ENCODE data around the gene ZMIZ1.

Gene ZMIZ1

DNA sequence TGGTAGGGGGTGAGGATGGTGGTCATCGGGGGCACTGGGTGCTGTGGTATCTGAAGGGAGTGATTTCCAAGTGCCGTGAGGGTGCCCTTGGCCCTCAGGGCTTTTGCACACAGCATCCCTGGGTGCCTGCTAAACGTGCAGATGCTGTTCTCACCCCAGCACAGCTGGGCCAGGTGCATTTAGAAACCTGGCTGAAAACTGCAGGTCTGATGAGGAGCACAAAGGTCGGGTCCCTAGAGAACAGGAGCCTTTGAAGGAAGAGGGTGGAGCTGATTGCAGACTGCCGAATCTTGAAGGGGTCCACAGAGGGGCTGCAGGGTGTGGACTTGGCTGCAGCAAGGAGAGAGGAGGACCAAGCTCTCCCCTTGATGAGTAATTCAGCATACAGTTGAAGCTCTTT lies 32.0 kb downstream of the ZMIZ1 start:
- DNase-seq: no peak

DNA sequence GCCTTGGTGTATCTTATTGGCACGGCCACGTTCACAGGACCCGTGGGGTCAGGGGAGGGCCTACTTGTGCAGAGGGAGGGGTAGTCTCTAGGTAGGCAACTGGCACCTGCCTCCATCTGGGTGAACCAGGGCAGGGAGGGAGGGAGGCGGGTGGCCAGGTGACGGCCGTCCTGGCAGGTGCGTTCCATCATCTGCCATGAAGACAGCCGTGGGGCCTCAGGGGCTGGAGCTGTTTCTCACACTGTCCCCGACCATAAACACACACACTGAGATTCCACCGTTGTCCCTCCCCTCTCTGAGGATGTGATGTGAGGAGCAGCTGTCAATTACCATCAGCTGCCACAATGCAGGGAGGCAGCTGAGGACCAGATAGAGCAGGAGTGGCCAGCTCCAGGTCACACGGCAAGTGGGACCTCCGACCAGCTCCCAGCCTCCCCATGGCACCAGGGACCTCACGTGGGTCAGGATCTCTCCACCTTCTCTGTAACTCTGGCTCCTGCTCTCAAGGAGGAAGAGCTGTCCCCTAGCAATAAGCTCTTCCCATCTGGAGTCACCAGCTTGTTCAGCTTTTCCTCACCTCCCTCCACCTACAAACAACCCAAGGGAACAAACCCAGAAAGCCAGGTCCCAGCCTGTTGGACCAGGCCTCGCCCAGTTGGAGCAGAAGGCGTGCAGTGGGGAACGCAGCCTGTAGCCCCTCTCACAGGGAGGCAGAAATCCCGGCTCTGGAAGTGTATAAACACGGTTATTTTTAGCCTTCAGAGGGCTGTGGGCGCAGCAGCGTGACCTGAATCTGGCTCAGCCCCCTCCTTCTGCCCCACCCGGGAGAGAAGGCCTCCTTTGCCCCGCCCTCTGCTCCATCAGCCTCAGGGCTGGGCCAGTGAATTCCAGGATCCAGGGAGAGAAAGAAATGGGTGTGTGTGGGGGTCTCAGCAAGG lies 33.1 kb downstream of the ZMIZ1 start:
- no peak for DNase-seq

DNA sequence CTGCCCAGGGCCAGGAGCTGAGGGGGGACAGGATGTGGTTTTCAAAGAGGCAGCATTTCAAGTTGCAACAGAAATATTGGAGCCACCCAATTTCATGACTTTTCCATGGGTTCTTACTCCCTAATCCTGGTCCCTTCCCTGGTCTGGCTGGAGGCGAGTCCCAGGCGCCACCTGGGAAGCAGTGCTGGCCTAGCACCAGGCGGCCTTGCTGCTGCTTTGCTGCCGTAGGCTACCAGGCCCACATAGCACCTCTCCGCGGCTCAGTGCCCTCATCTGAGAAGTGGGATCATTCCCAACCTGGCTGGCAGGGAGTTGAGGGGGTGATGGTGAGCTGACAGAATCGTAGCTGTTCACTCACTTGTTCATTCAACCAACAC lies 33.7 kb downstream of the ZMIZ1 start:
- DNase-seq: no peak

DNA sequence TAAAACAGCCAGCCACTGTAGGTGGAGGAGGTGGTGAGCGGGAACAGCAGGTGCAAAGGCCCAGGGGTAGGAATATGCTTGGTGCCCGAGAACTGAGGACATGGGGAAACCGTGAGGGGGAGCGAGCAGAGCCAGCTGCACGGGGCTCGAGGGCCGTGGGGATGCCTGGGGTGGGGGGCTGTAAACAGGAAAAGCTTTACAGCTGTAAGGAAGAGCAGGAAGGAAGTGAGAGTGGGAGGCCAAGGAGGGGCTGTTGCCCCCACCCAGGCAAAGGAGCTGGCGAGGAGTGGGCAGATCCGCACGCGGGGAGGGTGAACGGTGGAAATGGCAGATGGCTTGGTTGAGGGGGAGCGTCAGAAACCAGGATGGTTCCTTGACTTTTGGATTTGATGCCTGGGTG lies 34.4 kb downstream of the ZMIZ1 start:
- DNase-seq: no peak

DNA sequence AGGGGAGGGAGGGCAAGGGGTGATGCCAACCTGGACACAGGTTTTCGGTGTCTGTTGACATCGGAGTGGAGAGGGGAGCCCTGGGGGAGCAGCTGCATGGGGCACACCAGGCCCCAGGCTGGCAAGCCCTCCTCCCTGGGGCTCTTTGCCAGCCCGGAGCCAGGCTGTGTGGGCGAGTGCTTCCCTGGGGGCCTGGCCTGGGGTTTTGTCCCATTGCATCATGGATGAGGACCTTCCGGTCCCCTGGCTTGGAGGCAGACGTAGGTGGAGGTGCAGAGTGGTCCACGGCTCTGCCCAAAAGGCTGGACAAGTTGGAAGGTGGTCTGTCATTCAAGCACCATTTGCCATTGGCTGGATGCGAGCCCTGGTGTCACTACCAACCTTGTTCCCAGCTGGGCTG lies 34.8 kb downstream of the ZMIZ1 start:
- no peak for DNase-seq

DNA sequence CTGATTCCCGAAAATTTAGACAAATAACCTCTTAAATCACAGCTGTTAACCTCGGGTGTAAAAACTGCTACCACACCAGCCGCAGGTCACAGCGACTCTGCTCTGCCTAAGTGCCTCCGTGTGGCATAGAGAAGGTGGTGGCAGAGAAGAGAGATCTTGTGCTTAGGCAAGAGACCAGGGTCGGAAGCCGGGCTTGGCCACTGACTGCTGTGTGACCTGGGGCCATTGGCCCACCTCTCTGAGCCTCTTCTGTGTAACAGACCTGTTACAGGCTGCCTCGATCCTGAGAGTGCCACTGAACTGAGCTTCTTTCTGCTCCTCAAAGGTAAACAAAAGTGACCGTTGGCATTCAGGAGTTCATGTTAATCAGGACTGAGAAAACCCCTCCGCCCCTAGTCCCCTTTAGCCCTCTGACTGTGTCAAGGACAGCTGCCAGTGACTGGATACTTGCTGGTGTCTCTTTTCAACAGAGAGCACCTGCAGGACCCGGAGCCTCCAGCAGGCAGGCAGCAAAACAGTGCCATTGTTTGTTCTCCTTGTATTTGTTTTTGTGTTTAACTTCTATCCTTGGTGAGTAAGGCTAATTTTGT lies 36.5 kb downstream of the ZMIZ1 start:
- no peak for DNase-seq

DNA sequence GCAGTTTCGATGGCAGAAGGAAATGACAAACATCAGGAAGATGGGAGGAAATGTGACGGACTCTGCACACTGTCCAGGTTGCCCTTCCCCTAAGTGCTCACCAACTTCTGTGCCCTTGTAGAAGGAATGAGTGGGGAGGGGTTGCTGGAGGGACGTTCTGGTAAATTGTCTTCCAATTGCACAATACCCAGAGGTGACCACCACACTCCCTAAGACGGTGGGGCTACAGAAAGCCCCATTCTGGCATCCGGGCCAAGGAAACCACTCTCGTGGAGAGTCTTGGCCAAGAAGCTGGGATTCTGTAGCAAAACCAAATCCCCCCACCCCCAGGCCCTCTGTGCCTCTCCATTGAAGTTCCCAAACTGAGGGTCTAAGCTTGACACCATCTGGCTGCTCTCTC lies 37.1 kb downstream of the ZMIZ1 start:
- no peak for DNase-seq

DNA sequence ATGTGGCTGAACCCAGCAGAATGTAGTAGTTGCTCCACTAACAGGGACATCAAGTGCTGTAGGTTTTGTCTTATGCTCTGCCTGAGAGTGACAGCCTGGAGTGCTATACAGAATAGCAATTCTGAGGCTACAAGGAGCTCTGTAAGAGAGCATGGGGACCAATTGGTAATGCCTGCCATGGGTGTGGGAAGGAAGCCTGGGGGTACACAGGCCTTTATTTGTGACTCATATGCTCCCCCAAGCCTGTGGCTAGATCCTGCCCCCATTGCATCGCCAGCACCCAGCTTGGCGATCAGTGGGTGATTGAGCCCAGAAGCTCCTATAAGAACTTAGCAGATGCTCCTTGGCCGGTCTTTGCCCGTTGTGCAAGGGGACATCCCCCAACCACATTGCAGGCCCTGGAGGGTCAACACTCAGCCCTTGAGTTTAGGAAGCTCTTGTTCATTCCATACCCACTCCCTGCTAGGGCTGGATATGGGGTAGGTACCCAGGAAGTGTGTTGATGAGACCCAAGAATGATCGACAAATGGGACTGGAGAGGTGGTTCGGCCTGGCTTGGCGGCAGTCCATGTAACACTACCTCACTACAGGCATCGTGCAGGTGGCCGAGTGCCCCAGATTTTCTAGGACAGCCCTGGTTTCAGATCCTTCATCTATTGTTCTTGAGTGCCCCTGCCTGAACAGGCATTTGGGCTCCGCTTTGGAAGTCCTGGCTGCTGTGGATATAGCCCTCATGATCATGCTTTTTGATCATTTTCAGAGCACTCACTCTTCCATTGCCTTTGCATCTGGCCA lies 37.7 kb downstream of the ZMIZ1 start:
- no peak for DNase-seq

DNA sequence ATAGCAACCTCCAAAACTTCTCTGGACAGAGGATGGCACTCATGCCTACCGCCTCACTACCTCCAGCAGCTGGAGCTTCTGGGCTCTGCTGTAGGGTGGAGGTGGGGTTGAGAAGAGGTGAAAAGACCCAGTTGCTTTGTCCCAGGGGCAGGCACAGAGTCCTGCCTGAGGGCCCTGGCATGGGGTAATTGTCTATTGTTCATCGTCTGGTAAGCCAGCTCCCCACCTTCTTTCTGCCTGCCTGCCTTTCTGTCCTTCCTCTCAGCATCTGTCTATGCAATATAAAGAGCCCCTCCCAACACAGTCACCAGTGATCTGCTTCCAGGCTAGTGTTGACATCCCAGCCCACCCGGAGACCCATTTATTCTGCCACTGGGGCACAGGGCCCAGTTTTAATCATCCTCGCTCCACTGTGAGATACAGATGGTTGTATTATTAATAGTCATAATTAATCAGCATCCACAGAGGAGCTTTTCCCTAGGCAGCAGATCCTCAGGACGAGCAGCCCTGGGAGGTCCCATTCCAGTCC lies 39.0 kb downstream of the ZMIZ1 start:
- no peak for DNase-seq

DNA sequence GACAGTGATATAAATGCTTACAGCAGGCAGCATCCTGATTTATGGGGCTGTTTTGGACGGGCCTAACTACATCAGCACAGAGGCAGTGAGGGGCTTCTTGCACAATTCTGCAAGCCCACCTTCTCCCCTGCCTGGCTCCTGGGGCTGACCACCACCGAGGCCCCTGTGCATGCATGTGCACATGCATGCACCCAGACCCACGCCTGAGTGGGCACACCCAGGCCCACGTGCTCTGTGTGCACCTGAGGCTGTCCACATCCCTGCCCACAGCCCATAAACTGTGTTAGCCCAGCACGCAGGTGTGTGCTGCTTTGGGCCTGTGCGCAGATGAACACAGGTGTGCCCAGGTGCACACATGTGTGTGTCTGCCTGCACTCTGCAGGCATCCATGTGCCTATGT lies 40.0 kb downstream of the ZMIZ1 start:
- DNase-seq: no peak

DNA sequence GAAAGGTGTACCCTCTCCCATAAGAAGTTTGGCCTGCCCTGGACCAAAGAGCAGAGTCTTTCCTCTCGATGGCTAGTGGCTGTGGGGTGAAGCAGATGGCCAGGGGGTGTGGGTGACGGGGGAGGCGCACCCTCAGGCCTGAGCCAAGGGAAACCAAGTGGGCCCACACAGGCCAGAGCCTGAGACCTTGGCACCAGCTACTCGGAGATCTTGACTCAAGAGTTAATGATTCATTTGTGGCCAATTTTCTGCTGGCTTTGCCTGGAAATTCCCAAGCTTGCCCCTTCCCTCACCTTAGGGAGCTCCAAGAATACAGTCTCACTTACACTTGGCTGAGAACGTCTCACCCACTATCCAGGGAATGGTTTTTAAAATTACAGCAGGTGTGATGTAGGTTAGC lies 42.7 kb downstream of the ZMIZ1 start:
- DNase-seq: no peak

DNA sequence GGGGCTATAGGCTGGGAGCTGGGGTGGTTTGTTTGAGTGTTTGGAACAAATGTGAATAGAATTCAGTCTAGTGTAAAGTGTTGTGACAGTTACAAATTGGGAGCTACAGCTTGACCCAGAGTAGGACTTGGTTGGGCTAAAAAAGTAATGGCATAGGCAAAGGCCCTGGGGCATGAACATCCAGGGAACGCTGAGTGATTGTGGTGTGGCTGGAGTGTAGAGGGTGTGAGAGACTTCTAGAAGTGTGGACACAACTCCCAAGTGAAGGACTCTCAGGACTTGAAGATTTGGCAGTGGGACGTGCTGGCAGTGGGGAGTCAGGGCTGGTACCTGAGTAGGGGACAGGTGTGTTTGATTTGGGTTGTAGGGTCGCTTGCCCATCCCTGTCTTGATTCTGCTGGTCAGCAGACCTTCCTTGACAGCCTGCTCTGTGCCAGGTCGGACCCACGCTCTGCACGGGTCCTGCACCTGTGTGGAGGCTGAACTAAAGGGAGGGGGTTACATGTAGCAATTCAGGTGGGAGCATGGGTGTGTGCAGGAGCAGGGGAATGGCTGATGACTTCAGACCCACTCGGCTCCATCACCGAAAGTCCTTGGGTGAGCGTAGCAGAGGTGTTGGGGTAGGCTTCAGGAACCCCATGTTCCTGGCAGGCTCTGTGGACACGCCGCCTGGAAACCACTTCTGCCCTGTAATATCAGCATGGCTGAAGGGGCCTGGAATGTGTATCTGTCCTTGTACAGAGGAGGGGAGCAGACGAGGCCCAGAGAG lies 43.3 kb downstream of the ZMIZ1 start:
- DNase-seq: no peak

DNA sequence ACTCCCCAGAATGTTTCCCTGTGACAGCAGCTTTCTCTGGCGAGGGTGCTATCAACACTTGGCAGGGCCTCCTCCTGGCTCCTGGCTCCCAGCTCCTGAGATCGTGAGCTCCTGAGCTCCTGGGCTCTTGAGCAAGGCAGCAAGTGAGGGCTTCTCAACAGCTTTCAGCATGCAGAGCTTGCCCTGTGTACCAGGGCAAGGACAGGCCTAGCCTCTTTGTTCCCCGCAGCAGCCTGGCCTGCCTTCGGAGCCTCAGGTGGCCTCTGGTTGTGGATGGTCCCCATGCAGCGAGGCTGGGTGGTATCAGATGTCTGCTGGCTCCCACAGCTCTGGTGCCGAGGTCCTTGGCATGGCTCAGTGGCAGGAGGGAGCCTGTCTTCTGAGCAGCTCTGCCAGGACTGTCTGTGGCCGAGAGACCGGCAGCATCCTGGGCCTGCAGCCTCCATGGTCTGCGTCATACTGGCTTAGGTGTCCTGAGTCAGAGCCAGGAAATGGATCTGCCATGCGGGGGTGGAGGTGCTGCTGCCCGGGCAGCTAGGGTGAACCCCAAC lies 44.2 kb downstream of the ZMIZ1 start:
- DNase-seq: no peak

DNA sequence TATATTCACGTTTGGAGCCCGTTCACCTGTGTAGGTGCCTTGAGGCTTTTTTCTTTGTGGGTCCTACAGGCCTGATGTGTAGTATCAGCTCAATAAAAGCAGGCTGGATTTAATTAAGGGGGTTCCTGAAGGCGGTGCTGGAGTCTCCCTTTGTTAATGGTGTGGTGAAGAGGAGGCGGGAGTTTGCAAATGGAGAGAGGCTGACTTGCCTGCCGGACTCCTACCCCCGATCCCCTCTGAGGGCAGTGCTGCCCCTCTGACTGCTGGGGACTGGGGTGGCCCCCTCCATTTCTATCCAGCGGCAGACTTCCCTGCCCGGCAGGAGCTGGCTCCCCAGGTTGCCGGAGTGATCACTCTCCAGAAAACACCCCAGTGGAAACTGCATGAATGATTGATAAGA lies 45.1 kb downstream of the ZMIZ1 start:
- no peak for DNase-seq

DNA sequence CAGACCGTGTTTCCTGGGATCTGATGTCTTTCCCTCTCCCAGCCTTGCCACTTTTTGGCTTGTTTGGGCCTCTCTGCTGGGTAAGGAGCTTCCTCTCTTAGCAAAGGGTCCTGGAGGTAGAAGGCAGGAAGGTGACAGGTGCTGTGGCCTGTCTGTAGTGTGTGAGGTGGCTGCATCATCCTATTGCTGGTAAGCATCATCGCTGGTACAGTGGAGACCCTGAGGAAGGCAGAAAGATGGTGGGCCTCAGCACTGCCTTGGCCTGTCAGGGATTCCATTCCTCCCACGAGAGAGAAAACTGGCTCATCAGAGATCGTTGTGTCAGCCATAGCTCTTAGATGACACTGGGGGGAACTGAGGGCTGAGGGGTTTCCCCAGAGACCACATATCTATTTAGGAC lies 46.5 kb downstream of the ZMIZ1 start:
- DNase-seq: no peak

DNA sequence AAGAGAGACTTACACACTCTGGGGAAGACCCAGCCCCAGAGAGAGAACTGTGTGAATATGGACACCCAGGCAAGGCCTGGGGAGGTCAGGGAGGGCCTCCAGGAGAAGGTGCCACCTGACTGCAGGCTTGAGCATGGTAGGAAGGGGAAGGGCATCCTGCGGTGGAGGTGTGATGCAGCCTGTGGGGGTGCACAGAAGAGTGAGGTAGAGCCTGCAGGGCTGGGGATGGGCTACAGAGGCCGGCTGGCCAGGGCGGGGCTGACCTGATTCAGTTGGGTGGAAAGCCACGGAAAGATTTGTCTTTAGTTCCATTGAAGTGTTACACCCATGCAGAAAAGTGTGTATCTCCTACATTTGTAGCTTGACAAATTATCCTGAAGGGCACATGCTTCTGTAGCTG lies 47.6 kb downstream of the ZMIZ1 start:
- no peak for DNase-seq

DNA sequence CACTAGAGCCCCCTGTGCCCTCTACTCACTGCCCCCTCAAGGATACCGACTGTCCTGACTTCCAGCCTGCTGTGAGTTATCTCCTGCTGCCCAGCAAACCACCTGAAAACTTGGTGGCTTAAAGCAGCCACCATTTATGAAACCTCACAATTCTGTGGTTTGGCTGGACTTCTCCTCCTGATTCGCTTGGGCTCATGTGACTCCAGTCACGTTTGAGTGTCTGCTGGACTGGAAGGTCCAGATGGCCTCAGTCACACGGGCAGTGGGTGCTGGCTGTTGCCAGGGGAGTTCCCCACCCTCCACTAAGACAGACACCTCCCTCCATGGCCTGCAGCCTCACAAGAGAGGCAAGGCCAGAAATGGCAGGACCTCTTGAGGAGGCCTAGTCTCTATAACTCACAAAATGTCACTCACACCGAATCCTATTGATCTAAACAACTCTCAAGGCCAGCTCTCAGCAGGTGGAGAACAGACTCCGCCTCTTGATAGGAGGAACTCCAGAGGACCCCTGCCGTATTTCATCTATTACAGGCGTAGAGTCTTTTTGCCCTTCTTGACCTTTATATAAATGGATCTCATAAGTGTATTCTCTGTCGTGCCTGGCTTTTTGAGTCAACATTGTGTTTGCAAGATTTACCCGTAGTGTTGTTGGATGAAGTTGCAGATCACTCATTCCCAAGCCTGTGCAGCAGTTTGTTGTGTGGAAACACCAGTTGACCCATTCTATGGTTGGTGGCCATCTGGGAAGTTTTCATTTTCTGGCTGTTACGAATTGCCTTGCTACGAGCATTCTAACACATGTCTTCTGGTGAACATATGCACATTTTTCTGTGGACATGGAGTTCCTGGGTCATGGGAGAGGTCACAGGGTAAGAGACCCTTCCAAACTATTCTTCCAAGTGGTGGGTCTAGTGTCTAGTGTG lies 48.3 kb downstream of the ZMIZ1 start:
- DNase-seq: no peak

DNA sequence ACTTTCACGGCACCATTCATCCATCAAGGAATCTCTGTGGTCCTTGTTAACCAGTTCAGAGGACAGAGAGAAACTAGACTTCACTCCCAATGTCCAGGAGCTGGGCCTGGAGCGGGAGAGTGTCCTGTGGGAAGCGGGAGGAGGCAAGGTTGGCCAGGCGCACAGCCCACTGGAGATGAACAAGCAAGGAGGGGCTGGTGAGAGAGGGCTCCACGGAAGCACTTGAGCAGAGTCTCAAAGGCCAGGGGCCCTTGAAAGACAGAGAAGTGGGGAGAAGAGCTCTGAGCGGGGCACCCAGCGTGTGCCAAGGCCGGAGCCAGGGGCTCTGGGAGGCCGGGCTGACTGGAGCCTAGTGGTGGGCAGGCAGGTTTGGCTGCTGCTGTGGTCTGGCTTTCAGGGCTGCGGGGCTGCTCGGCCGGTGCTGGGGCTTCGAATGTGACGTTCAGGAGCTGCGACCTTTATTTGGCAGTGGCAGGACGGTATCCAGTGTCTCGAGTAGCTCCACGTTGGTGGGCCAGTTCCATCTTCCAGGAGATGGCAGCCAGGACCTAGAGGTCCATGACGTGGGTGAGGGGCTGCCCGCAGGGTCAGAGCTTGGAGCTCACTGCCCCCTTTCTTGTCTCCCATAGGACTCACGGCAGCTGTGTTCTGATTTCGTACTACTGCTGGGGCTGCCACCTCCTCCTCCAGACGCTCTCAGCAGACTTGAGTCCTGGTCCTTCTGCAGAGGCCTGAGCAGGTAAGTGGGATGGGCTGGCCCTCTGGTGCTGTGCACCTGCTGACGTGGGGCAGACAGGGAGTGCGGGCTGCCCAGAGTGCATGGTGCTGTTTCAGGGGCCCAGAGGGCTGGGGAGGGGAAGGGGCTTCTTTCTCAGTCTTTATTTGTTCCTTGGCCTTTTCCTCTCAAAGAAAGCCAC lies 49.8 kb downstream of the ZMIZ1 start:
- no peak for DNase-seq

DNA sequence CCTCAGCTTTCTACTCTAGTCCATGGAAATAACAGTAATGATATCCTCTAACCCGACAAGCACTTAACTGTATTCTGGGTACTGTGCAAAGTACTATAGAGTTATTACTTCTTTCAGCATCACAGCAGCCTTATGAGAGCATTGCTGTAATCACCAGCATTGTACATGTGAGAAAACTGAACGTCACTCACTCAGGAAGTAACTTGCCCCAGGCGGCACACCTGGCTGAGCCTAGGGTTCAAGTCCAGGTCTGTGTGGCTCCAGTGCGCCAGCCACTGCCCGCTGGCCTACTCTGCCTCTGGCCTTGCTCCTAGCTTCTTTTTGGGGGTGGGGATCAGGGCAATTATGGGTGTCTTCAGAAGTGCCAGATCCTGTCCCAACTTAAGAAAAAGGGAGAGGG lies 50.5 kb downstream of the ZMIZ1 start:
- no peak for DNase-seq

DNA sequence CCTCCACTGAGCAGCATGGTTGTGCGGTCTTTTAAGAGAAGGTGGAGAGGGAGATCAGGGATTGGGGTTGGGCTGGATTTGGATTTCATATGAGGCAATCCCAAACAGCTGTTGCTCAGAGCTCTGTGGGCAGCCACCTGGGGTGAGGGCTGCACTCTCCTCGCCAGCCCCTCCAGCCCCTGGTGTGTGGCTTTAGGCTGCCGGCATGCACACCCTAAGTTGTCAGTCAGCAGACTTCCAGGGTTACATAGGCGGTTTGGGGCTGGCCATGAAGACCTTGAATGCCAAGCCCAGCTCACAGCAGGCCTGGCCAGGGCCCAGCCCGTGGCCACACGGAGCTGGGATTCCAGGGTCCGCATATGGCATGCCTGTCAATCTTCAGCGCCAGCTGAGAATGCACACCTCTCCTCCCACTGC lies 54.8 kb downstream of the ZMIZ1 start:
- no peak for DNase-seq
